Right cardiac atrium (tissue), 5 donors: ENCODE results near the gene TOX2. TPM values are rescaled to one million over a fixed set of nuclear protein-coding genes. Genes with fewer than 3 reads are reported as not detected.

Experiments used
- ATAC-seq, 2 donors: fragments of 200-7000 bp; cut with Tn5 transposase; one replicate each; pipeline versions ENCODE4 v1.8.0 to v1.9.1; 2020; ENCODE audit warnings: moderate library complexity in 2 of 2, mild to moderate bottlenecking in 1 of 2
- DNase-seq, 3 donors: peaks; one replicate each; pipeline ENCODE4 v3.0.0-alpha.2; 2020
- H3K27ac ChIP-seq: one replicate; pipeline ENCODE4 v1.5.1; 2013; ENCODE audit warnings: mild to moderate bottlenecking, low read length, control low read depth, moderate library complexity
- H3K27me3 ChIP-seq: one replicate; pipeline ENCODE4 v1.6.1; 2013; ENCODE audit not compliant: control insufficient read depth, insufficient read depth
- H3K4me1 ChIP-seq: one replicate; pipeline ENCODE4 v1.6.1; 2013; ENCODE audit warnings: low read length; ENCODE audit not compliant: control insufficient read depth, insufficient read depth
- H3K4me3 ChIP-seq: one replicate; pipeline ENCODE4 v1.5.1; 2013; ENCODE audit warnings: low read length, control low read depth
- H3K9me3 ChIP-seq: one replicate; pipeline ENCODE4 v1.6.1; 2013; ENCODE audit warnings: low read length; ENCODE audit not compliant: control insufficient read depth
- WGBS: extraction: QIAGEN DNeasy Blood & Tissue Kit; methylation state at CpG from one replicate; pipeline ENCODE4 v1.1.7; 2013; 5-methylcytosine and 5-hydroxymethylcytosine counted together
- intact Hi-C, 4 donors: fragments of 100-400 bp; cut with DNase I; formaldehyde crosslinking; loops; one replicate each; pipeline versions ENCODE4 v1.11.0 to v1.14.0; 2022 to 2023
- polyA plus RNA-seq: library from polyadenylated mRNA; stranded (reverse); fragments of 200-250 nt; gene quantifications from one replicate; pipeline ENCODE4 v1.2.3, GENCODE V29; 2013
- total RNA-seq, 4 donors: library from RNA; stranded (reverse); fragmentation: NEBNext Ultra II Directional; extraction: Animal tissue kit (Norgen Biotek cat#: 25700); gene quantifications; one replicate each; pipeline ENCODE4 v1.2.1, GENCODE V29; 2021
- donor health status: healthy with polysubstance abuse.
- donor health status: DM: no; HTN: yes; CAD: no.
- donor health status: DM: no; HTN: no; CAD: no.
- donor health status: DM: no; HTN: yes; CAD: no; lungs with severe emphysema.
- donor health status: DM: yes; HTN: yes; CAD: no.

TOX2 gene
- total and polyA plus RNA-seq, 5 donors = 0.99 to 3.0 (median 1.5) TPM

DNA sequence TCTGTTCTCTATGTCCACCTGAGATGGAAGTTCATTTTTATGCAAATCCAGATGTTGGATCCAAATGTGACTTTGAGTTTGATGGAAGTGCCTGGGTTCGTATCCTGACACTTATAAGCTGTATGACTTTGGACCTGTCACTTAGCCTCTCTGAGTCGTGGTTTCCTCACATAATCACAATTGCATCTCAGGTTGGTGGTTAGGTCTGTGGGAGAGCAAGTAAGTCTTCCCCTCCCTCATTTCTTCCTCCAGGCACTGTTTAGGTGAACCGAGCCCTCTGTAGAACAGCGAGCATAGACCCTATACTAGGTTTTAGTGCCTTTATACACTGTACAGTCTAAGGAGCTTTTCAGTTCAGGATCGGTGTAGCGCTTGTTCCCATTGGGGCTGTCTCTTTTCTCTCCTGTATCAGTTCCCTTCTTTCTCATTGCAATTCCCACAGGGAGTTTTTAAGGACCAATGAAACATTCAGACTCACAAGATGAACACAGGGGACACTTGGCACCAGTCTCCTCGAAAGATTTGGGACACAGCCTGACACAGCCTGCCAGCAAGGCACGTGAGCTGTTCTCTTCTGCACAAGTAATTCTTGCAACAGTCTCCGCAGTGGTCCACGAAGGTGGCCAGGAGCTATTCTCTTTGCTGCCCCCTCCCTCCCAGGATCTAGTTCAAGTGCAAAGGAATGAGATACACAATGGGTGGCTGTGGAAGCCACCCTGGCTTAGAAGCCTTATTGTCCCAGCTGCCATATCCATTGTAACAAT is 11.8 kb downstream of the TOX2 start:
- DNase-seq (no peak), ATAC-seq (no peak)
- H3K9me3 ChIP-seq = no peaks in the 10 kb centered on the region
- no peak overlapping the region for H3K27ac ChIP-seq
- 71% methylated on average over 10 of the region's 10 CpGs for WGBS
- no peaks in the 10 kb centered on the region for H3K27me3 ChIP-seq
- H3K4me3 ChIP-seq = no peak overlapping the region
- H3K4me1 ChIP-seq = no peaks in the 10 kb centered on the region
- intact Hi-C loops = no loop called here

DNA sequence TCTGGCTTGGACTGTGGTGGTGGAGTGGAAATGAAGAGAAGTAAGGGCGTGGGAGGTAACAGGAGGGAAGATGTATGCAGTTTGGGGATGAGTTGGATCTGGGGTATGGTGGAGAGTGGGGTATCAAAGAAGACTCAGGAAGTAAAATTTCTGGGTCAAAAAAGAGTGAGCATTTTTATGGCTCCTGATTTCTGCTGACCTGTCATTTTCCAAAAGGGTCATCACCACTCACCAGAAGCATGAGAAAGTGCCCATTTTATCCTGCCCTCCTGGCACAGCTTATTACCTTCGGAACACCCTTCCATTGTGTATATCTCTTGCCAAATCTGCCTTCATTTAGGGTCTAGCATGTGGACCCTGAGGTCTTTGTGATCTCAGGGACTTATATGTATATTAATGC is 17.3 kb downstream of the TOX2 start:
- Histone ChIP-seq H3K4me3 (no peak overlapping the region), H3K27ac (no peak overlapping the region), H3K27me3 (no peaks in the 10 kb centered on the region), H3K4me1 (no peaks in the 10 kb centered on the region), H3K9me3 (no peaks in the 10 kb centered on the region)
- 90% methylated on average over 2 of the region's 2 CpGs for WGBS
- no peak for ATAC-seq
- intact Hi-C loops = no loop called here
- no peak for DNase-seq

DNA sequence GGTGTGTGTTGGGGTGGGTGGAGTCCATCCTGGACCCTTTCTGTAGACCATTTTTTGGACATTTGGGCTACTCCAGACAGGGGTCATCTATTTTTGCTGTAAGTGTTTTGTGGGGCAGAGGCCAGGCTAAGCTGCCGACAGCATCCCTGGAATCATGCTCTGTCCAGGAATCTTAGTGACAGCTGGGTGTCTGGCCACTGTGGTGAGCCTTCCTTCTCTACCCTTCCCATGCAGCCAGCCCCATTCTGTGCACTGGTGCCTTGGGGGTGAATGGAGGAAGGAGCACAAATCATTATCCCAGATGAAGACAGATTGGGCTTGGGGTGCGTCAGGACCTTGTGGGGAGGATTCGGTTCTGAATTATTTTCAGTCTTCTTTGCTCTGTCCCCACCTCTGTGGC is 20.2 kb downstream of the TOX2 start:
- no peaks in the 10 kb centered on the region for H3K9me3 ChIP-seq
- no peak for ATAC-seq
- no peak for DNase-seq
- no peak overlapping the region for H3K4me3 ChIP-seq
- intact Hi-C loops = no loop called here
- WGBS = 80% methylated on average over 3 of the region's 3 CpGs
- H3K27me3 ChIP-seq = no peaks in the 10 kb centered on the region
- H3K27ac ChIP-seq = no peak overlapping the region
- no peaks in the 10 kb centered on the region for H3K4me1 ChIP-seq

DNA sequence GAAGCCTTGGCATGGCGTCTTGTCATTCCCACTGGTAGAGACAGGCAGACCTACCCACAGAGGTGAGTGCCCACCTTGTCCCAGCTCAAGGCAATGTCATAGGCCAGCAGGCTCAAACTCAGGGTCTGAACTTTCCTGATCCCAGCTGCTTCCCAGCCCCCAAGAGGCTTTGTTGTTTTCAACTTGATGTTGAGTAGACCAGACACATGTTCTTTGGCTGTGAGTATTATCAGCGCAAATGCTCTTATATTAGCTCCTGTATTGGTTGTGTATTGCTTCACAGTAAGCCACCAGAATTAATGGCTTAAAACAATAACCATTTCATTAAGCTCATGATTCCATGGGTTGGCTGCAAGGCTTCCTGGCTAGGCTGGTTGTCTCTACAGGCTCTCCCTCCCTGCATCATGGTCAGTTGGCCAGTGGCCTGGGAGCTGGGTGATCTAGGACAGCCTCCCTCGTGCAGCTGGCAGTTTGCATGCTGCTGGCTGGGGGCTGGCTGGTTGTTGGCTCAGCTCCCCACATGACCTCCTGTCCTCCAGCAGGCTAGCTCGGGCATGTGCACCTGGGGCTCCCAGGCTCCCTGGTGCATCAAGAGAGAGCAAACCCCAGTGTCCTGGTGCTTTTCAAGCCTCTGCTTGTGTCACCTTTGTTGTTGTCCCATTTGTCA is 21.6 kb downstream of the TOX2 start:
- H3K27me3 ChIP-seq = no peaks in the 10 kb centered on the region
- no peak overlapping the region for H3K27ac ChIP-seq
- no peak overlapping the region for H3K4me3 ChIP-seq
- DNase-seq (no peak), ATAC-seq (no peak)
- H3K4me1 ChIP-seq = no peaks in the 10 kb centered on the region
- 73% methylated on average over 4 of the region's 4 CpGs for WGBS
- intact Hi-C loops = no loop called here
- H3K9me3 ChIP-seq = no peaks in the 10 kb centered on the region

DNA sequence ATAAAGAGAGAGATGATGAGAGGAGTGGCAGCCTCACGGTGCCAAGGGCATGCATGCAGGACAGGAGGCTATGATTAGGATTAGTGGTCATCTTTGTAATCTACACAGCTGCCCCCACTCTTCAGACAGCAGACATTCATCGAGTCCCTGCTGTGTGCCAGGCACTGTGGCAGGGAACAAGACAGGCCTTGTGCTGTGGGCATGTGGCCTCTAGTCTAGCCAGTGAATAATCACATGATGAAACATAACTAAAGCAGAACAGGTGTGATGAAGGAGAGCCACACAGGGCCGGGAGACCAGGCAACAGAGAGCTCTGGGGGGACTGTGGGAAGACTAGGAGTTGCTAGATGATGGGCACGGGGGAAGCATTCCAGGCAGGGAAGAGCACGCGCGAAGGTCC is 22.2 kb downstream of the TOX2 start:
- no peak for DNase-seq
- intact Hi-C loops = no loop called here
- Histone ChIP-seq H3K27me3 (no peaks in the 10 kb centered on the region), H3K4me3 (no peak overlapping the region), H3K4me1 (no peaks in the 10 kb centered on the region), H3K9me3 (no peaks in the 10 kb centered on the region), H3K27ac (no peak overlapping the region)
- ATAC-seq = no peak
- 89% methylated on average over 7 of the region's 7 CpGs for WGBS

DNA sequence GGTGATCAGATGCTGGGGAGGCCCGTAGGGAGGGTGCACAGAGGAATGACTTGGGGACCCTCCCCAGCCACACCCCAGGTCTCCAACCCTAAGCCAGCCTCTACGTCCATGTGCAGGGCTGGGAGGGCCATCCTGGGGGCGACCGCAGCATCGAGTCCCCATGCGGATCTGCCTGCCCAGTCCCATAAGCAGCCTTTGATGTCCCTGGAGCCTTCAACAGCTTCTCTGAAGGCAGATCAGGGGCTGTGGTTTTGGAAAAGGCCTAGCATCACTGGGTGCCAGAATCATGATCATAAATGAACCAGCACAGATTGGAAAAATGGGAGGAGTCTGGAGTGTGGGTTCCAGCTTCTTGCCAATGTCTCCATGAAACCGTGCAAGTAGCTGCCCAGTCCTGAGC is 22.9 kb downstream of the TOX2 start:
- DNase-seq (no peak), ATAC-seq (no peak)
- H3K4me1 ChIP-seq = no peaks in the 10 kb centered on the region
- intact Hi-C loops = no loop called here
- WGBS = 87% methylated on average over 7 of the region's 7 CpGs
- H3K9me3 ChIP-seq = no peaks in the 10 kb centered on the region
- no peak overlapping the region for H3K27ac ChIP-seq
- H3K27me3 ChIP-seq = no peaks in the 10 kb centered on the region
- no peak overlapping the region for H3K4me3 ChIP-seq

DNA sequence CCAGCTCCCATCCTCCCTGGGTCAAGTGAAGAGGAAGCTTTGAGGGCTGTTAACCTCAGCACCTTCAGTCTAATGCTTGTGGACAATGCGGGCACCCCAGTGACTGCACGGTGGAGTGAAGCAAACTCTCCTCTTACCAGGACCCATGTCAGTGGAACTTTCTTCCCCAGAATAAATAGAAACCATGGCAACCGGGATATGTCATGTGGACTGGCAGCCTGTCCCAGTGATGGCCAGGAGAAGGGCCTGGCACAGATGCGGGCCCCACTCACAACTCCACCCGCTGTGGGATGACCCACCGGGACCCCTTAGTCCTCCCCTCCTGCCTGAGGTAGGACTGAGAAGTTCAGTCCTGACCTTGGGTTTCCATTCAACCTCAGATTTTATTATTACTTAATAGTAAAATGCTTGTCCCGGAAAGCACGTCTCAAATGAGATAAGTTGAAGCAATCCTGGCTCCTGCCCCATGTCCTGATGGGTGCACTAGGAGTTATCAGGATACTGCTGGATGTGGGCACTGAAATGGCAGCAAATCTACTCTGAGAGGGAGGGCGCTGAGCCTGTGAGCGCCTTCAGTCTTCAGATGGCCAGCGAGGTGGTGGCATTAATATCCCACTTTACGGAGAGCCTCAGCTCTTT is 23.5 kb downstream of the TOX2 start:
- H3K27me3 ChIP-seq = no peaks in the 10 kb centered on the region
- H3K9me3 ChIP-seq = no peaks in the 10 kb centered on the region
- DNase-seq (no peak), ATAC-seq (no peak)
- WGBS = 79% methylated on average over 12 of the region's 12 CpGs
- no peak overlapping the region for H3K27ac ChIP-seq
- H3K4me3 ChIP-seq = no peak overlapping the region
- H3K4me1 ChIP-seq = no peaks in the 10 kb centered on the region
- intact Hi-C loops = no loop called here

DNA sequence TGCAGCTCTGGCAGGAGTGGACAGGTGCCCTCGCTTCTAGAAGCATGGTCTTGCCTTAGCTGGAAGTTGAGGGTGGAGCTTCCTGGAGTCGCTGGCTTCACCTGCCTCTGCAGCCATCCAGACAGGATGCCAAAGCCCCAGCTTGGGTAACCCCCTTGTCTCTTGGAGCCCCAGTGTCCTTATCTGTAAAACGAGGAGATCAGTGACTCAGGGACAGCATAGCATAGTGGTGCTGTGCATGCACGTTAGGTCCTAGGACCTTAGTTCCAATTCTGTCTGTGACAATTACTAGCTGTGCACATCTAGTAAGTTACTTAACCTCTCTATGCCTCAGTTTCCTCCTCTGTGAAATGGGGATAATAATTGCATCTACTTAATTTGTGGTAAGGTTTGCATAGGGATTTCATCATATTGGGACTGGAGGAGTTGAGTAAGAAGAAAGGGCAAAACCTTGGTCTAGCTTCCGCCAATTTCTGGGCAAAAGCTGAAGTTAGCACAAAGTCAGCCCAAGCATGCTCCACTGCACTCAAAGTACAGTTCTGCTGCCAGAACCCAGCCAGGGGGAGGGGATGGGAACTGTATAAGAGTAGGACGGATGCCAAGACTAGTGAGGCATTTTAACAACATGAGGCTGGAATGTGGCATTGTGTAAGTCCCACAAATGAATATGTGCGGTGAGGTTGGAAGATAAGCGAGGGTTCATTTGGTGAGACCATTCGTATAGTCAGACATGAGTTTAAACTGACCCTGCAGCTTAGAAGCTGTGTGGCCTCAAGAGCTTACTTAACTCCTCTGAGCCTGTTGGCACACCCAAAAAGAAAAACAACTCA is 24.5 kb downstream of the TOX2 start:
- DNase-seq (peak; percentile 64 to 77 (median 69)), ATAC-seq (peak; percentile 61 to 70)
- WGBS = 39% methylated on average over 9 of the region's 9 CpGs
- no peaks in the 10 kb centered on the region for H3K27me3 ChIP-seq
- no peak overlapping the region for H3K27ac ChIP-seq
- intact Hi-C loops = no loop called here
- H3K4me1 ChIP-seq = no peaks in the 10 kb centered on the region
- no peaks in the 10 kb centered on the region for H3K9me3 ChIP-seq
- H3K4me3 ChIP-seq = no peak overlapping the region

DNA sequence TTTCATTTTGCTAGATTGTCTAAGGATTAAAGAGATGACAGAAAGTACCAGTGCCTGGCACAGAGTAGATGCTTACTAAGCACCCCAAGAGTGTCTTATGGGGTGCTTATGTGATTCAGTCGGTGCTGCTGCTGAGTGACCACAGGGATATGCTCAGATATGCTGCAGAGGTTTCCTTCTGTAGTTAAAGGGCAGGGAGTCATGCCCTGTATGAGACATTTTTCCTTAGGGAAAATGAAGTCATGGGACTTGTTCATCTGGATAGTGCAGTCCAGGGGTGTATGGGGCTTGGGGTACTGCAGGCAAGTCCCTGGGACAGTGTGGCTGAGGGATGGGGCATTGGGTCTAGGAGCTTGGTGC is 25.1 kb downstream of the TOX2 start:
- Histone ChIP-seq H3K4me1 (no peaks in the 10 kb centered on the region), H3K4me3 (no peak overlapping the region), H3K27ac (no peak overlapping the region), H3K27me3 (no peaks in the 10 kb centered on the region), H3K9me3 (no peaks in the 10 kb centered on the region)
- 42% methylated on average over 1 of the region's 1 CpG for WGBS
- ATAC-seq (no peak), DNase-seq (no peak)
- intact Hi-C loops = no loop called here

DNA sequence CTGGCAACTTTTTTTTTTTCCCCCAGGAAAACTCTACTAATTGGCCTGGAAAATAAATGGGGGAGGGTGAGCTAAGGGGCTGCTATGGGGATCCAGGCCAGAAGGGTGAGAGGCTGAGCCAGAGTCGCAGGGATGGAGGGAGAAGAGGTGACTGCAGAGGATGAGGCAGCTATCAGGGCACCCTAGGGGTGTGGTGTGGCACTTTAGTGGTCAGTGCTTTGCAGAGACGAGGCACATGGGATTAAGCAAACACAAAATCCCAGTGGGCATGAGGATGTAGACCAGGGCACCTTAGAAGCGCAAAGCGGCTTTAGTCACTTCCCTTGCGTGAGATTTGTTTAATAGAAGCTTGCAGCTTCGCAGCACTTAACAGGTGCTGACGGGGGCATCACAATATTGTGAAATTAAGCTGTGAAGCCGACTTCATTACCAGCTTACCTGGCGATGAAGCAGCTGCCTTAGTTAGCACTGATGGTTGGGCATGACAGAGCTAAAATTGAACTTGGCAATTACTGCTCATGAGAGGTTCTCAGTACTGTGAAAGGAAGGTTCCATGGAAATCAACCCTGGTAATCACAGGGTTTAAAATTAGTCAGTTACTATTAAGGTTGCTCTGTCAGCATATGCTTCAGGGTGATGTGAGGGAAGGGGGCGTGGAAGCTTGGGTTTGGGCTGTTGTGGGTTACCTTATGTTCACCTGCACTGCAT is 26.0 kb downstream of the TOX2 start:
- H3K4me3 ChIP-seq = no peak overlapping the region
- WGBS = 88% methylated on average over 10 of the region's 10 CpGs
- H3K4me1 ChIP-seq = no peaks in the 10 kb centered on the region
- no peak for DNase-seq
- H3K27ac ChIP-seq = no peak overlapping the region
- intact Hi-C loops = no loop called here
- H3K27me3 ChIP-seq = no peaks in the 10 kb centered on the region
- H3K9me3 ChIP-seq = no peaks in the 10 kb centered on the region
- ATAC-seq = no peak
